Anterior cingulate cortex (tissue), 58 donors: Measurements from ENCODE around the gene DPYD.

Experiments
- DNase-seq, 58 donors: peaks; one replicate each; lab custom pipeline; 2025; lab: John Stamatoyannopoulos, UW

Gene DPYD

GRCh38 chr1:97186381-97186780 lies 734.5 kb downstream of the DPYD start:
- DNase-seq = no peak

DNA sequence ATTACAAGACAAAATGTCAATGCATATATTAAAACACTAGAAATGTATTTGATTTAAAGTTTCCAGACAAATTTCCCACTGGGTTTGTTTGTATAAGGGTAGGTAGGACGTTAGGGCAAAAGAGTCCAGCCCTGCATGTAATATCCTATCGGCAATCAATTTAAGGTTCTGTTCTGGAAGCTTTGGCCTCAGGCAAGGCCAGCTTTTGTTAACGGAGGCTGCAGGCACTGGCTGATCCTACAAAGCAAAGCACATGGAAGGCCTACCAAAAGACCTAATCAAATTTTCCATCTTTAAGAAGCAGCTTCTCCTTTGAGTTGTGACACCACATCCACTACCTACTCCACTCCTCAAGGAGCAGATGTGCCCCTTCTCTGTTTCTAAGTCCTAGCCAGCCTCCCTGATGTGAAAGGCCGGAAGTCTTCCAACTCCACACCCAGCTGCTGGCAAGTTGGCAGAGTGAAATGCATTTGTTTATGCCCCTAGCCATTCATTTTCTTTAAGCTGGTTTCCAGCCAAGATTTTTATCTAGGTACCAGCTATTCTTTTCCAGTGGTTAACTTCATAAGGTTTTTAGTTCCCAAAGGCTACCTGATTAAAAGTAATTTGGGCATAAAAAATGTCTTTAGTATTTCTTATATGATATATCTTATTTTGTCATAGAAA lies 746.7 kb downstream of the DPYD start:
- DNase-seq = no peak

GRCh38 chr1:97170300-97170699 lies 750.5 kb downstream of the DPYD start:
- peak in 23 of 58 donors; percentile 2 to 64 (median 18) for DNase-seq

DNA sequence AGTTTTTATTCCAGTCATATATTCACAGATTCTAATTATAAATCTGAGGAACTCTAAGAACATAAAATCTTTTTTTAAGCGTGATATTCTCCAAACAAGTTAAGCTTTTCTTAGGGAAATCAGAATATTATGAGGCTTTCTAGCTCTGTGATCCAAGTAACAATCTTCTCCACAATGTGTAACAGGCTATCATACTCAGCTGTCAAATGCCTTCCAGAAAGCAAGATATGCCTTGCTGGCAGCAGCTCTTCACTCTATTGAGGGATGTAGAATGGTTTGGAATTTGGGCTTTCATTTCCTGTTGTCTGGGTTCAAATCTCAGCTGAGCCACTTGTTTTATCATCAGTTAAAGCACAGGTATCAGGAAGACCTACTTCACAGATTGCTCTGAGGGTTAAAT lies 752.8 kb downstream of the DPYD start:
- peak in 1 of 58 donors; percentile 15 for DNase-seq

DNA sequence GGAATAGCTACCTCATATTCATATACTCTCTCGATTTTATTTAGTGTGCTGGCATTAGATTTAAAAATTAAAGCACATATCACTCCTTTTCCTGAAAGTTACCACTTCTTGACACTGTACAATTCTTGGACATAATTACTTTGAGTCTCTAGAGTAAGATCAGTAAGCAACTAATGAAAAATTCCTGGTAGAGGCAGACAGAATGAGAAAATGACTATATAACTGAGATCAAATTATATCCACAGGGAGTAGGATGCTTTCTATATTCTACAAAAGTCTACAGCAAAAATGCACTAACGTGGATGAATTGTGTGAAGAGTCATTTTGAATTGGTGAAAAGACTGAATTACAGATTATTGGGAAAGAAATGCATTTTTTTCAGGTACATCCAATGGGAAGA lies 753.6 kb downstream of the DPYD start:
- no peak for DNase-seq

GRCh38 chr1:97166626-97167025 lies 754.2 kb downstream of the DPYD start:
- DNase-seq = no peak

- DNase-seq = no peak
These were observed 756.6 kb downstream of the DPYD start for GRCh38 chr1:97164276-97164639.

DNA sequence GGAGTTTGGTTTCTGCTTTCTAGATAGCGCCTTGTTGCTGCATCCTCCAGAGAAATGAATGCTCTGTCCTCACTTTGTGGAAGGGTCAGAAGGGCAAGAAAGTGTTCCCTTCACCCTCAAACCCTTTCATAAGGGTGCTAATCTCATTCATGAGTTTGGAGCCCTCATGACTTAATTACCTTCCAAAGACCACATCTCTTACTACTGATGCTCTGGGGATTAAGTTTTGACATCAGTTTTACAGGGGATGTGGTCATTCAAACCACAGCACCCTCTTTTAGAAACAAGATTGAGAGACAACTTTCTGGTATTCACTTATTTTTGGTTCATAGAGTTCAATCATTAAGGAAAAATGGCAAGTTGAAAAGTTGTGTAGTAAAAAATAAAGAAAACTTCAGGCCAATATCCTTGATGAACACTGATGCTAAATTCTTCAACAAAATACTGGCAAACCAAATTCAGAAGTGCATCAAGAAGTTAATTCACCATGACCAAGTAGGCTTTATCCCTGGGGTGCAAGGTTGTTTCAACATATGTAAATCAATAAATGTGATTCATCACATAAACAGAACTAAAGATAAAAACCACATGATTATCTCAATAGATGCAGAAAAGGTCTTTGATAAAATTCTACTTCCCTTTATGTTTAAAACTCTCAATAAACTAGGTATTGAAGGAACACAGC lies 757.1 kb downstream of the DPYD start:
- no peak for DNase-seq

DNA sequence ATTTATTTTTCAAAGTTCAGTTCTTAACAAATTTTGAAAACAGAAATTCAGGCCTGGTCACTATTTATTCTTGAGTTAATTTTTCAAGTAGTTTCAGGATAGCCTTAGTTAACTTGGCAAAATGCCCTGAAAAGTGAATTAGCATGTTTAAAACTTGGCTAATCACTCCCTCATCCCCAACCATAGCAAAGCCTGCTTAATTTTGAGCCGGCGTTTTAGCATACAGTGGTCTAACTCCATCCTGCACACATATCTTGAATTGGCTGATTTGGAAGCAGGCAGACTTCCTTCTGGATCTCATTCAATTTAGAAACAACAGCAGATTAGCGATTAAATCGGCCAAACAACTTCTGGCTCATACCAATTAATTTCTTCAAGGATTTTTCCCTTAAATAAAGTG lies 760.0 kb downstream of the DPYD start:
- no peak for DNase-seq

- no peak for DNase-seq
These were observed 761.5 kb downstream of the DPYD start for GRCh38 chr1:97159342-97159741.

- peak in 1 of 58 donors; percentile 19 for DNase-seq
These were observed 762.1 kb downstream of the DPYD start for GRCh38 chr1:97158691-97159096.

- DNase-seq = no peak
These were observed 762.8 kb downstream of the DPYD start for GRCh38 chr1:97157991-97158390.

- no peak for DNase-seq
These were observed 769.2 kb downstream of the DPYD start for GRCh38 chr1:97151651-97152050.

DNA sequence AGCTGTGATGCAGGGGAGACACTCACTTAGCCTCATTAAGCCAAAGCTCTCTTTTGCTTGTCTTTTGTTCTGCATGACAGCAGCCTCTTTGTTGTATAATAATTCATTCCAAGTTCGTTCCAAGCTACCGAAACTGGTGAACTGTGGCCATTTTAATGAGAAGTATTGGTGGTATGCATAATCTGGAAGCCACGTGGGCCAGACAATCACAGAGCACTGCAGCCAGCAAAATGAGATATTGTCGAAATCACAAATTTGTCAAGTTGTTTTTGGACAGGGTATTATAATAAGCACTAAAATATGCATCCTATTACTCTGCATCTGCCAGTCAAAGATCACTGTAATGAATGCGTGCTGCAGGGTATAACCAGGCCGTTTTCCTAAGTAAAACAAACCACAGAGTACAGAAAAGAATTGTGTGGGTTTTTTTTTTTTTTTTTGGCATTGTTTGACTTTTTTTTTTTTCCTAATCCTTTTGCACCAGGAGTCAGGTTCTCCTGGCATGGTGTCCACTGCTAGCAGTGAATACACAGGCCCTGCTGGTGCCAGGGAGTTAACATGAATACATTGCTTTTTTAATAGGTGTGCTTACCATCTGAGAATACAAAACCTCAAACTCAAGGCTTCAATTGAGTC lies 775.4 kb downstream of the DPYD start:
- DNase-seq = peak in 40 of 58 donors; percentile 8 to 91 (median 48)

GRCh38 chr1:97144527-97144926 lies 776.3 kb downstream of the DPYD start:
- DNase-seq = no peak

DNA sequence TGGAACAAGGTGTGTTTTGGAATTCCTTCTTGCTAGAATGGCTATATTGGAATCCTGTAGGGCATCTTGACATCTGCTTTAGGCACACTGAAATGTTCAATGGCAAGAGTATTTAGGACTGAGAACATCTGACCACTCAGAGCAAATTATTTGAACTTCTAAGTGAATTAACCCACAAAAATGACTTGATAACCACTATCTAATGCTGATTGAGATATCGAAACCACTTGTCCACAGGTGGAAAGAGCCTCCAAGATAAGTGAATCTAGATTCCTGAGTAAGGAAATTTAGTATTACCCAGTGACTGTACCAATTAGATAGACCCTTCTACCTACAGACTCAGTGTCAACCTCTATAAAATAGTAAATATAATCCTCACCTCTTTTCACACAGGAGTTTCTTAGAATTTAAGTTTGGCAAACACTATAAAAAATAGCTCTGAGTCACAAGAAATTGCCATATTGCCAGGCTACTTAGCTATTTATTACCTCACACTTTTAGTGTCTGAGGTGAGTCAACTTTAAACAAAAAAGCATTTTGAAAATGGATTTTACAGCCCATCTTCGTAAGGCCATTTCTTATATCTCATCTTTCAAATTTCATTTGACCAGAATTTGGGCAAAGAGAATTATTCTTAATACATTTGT lies 777.5 kb downstream of the DPYD start:
- DNase-seq = no peak

- no peak for DNase-seq
These were observed 780.2 kb downstream of the DPYD start for GRCh38 chr1:97140611-97141010.

GRCh38 chr1:97139512-97139911 lies 781.3 kb downstream of the DPYD start:
- DNase-seq = no peak

GRCh38 chr1:97138515-97139032 lies 782.3 kb downstream of the DPYD start:
- DNase-seq = no peak

GRCh38 chr1:97137862-97138514 lies 782.8 kb downstream of the DPYD start:
- DNase-seq = peak in 22 of 58 donors; percentile 3 to 71 (median 20)

- peak in 12 of 58 donors; percentile 0 to 44 (median 24) for DNase-seq
These were observed 783.8 kb downstream of the DPYD start for GRCh38 chr1:97136996-97137395.
